Gastrocnemius medialis (tissue), 4 donors: ENCODE data around the gene RIOK2. TPM values are rescaled to one million over a fixed set of nuclear protein-coding genes. Genes with fewer than 3 reads are reported as not detected.

ENCODE experiments used
- ATAC-seq, 2 donors: fragments of 150-250 bp; one replicate each; pipeline ENCODE4 v1.9.1; 2016
- DNase-seq, 2 donors: peaks; one replicate each; pipeline ENCODE4 v3.0.0-alpha.2; 2019
- H3K27ac ChIP-seq, 4 donors: fragments of 200-600 bp; sonication (generic); 1 replicate in 1 of 4; 2 replicates in 3 of 4; pipeline ENCODE4 v1.5.1; 2016 to 2018; ENCODE audit warnings: mild to moderate bottlenecking in 2 of 4, moderate library complexity in 1 of 4
- H3K27me3 ChIP-seq, 3 donors: fragments of 200-600 bp; sonication (generic) in 2 of 3; 1 replicate in 1 of 3; 2 replicates in 2 of 3; pipeline versions ENCODE4 v1.5.1 to v1.6.0; 2016 to 2019; ENCODE audit warnings: mild to moderate bottlenecking in 1 of 3, moderate library complexity in 1 of 3
- H3K36me3 ChIP-seq, 2 donors: fragments of 200-600 bp; sonication (generic) in 1 of 2; one replicate each; pipeline ENCODE4 v1.5.1; 2017 to 2018
- H3K4me1 ChIP-seq, 2 donors: fragments of 200-600 bp; sonication (generic) in 1 of 2; one replicate each; pipeline ENCODE4 v1.5.1; 2016 to 2017; ENCODE audit warnings: mild to moderate bottlenecking in 2 of 2
- H3K4me3 ChIP-seq, 4 donors: fragments of 200-600 bp; sonication (generic) in 3 of 4; 1 replicate in 1 of 4; 2 replicates in 3 of 4; pipeline ENCODE4 v1.5.1; 2016 to 2019; ENCODE audit warnings: mild to moderate bottlenecking in 2 of 4
- H3K9me3 ChIP-seq, 3 donors: fragments of 200-600 bp; sonication (generic) in 2 of 3; 1 replicate in 1 of 3; 2 replicates in 2 of 3; pipeline ENCODE4 v1.5.1; 2016 to 2019
- POLR2A ChIP-seq, 2 donors: fragments of 450-650 bp; IDR thresholded peaks; one replicate each; pipeline ENCODE4 v1.6.1; 2017; ENCODE audit warnings: antibody characterized with exemption in 2 of 2, mild to moderate bottlenecking in 2 of 2, moderate library complexity in 2 of 2
- in situ Hi-C, 4 donors: fragments of 200-750 bp; cut with MboI; loops; one replicate each; pipeline versions ENCODE4 v1.15.0 to v1.8.0; 2017; ENCODE audit warnings: low sequenced_read_pairs in 4 of 4
- intact Hi-C: fragments of 100-400 bp; cut with DNase I; formaldehyde crosslinking; loops from one replicate; pipeline ENCODE4 v1.15.1; 2023; ENCODE audit warnings: low total_unique reads
- total RNA-seq, 4 donors: library from RNA; depleted of rRNA; stranded (reverse); fragments of >200 nt; gene quantifications; one replicate each; pipeline versions ENCODE4 v1.1.0 to v1.2.3, GENCODE V29; 2016
- TF ChIP-seq, protein P1 (sequence below), 5 experiments: fragments of 450-650 bp in 3 of 5; fragments of 200-600 bp in 2 of 5; sonication (generic) in 2 of 5; IDR thresholded peaks in 4 of 5; conservative IDR thresholded peaks in 1 of 5; 1 replicate in 4 of 5; 2 replicates in 1 of 5; pipeline ENCODE4 v1.5.1; 2016 to 2019; ENCODE audit warnings: antibody characterized with exemption in 5 of 5, mild to moderate bottlenecking in 3 of 5, moderate library complexity in 3 of 5

The RIOK2 gene
- total RNA-seq, 4 donors from 2014 or later = 9.8 to 34.4 (median 17.3) TPM

GRCh38 chr5:97167435-97167834 is 15.6 kb downstream of the RIOK2 start:
- DNase-seq = no peak
- Histone ChIP-seq H3K27ac (peak overlapping the region in 1 of 4 donors; percentile 3), H3K4me1 (no peaks in the 10 kb centered on the region), H3K4me3 (no peak overlapping the region), H3K27me3 (no peaks in the 10 kb centered on the region), H3K9me3 (no peaks in the 10 kb centered on the region), H3K36me3 (peaks cover 7 to 75% of the 10 kb centered on the region in 2 donors)
- intact Hi-C loops = loop anchor here (10.0 kb wide), 1 partner anchor 823 kb away; no protein-coding TSS in a partner anchor
- TF ChIP-seq, protein P1, sequence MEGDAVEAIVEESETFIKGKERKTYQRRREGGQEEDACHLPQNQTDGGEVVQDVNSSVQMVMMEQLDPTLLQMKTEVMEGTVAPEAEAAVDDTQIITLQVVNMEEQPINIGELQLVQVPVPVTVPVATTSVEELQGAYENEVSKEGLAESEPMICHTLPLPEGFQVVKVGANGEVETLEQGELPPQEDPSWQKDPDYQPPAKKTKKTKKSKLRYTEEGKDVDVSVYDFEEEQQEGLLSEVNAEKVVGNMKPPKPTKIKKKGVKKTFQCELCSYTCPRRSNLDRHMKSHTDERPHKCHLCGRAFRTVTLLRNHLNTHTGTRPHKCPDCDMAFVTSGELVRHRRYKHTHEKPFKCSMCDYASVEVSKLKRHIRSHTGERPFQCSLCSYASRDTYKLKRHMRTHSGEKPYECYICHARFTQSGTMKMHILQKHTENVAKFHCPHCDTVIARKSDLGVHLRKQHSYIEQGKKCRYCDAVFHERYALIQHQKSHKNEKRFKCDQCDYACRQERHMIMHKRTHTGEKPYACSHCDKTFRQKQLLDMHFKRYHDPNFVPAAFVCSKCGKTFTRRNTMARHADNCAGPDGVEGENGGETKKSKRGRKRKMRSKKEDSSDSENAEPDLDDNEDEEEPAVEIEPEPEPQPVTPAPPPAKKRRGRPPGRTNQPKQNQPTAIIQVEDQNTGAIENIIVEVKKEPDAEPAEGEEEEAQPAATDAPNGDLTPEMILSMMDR (IDR thresholded peaks at IDR 0.05 in 4 of 5, conservative IDR thresholded peaks at IDR 0.05 in 1 of 5) = no peak
- no peak for TF ChIP-seq POLR2A (IDR thresholded peaks at IDR 0.05)
- in situ Hi-C loops = loop anchor here (10.0 to 25.0 kb wide), 9 partner anchors 163 to 555 kb away; partner anchors contain the start of gene ERAP2 (in 1 of the 4)
- ATAC-seq = no peak

GRCh38 chr5:97165726-97166125 is 17.3 kb downstream of the RIOK2 start:
- in situ Hi-C loops = loop anchor here (10.0 to 25.0 kb wide), 9 partner anchors 161 to 553 kb away; partner anchors contain the start of gene ERAP2 (in 1 of the 4)
- Histone ChIP-seq H3K27me3 (no peaks in the 10 kb centered on the region), H3K9me3 (no peaks in the 10 kb centered on the region), H3K4me1 (no peaks in the 10 kb centered on the region), H3K4me3 (no peak overlapping the region), H3K27ac (no peak overlapping the region), H3K36me3 (peaks cover 4 to 68% of the 10 kb centered on the region in 2 donors)
- TF ChIP-seq, protein P1 (IDR thresholded peaks at IDR 0.05 in 4 of 5, conservative IDR thresholded peaks at IDR 0.05 in 1 of 5) = no peak
- TF ChIP-seq POLR2A (IDR thresholded peaks at IDR 0.05) = no peak
- intact Hi-C loops = loop anchor here (10.0 kb wide), 1 partner anchor 821 kb away; no protein-coding TSS in a partner anchor
- ATAC-seq (no peak), DNase-seq (no peak)

DNA sequence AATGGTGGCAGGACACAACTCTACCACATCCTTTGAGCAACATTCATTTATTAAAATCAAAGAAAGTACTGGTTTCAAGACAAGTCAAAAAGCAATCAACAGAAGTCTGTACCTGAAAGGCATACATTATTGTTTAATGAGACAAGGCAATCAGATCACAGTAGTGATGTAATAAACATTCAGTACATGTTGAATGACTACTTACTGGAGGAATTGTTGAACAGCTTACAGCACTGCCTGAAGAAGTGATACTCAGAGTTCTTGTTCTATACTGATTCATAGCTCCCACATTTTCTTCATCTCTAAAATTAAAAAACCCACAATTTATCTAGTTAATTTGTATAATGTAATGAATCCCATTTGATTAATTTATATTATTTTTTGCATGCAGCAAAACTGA is 18.2 kb downstream of the RIOK2 start:
- Histone ChIP-seq H3K9me3 (no peaks in the 10 kb centered on the region), H3K27ac (no peak overlapping the region), H3K4me1 (no peaks in the 10 kb centered on the region), H3K4me3 (no peak overlapping the region), H3K36me3 (peaks cover 0 to 77% of the 10 kb centered on the region in 2 donors), H3K27me3 (no peaks in the 10 kb centered on the region)
- TF ChIP-seq, protein P1 (IDR thresholded peaks at IDR 0.05 in 4 of 5, conservative IDR thresholded peaks at IDR 0.05 in 1 of 5) = no peak
- no peak for TF ChIP-seq POLR2A (IDR thresholded peaks at IDR 0.05)
- no peak for ATAC-seq
- in situ Hi-C loops (loop anchor here (5.0 to 25.0 kb wide), 10 partner anchors 160 to 553 kb away; partner anchors contain the start of gene ERAP2 (in 1 of the 4)), intact Hi-C loops (loop anchor here (5.0 to 10.0 kb wide), 6 partner anchors 123 to 820 kb away; no protein-coding TSS in a partner anchor)
- DNase-seq = no peak

- ATAC-seq (no peak), DNase-seq (no peak)
- H3K9me3 ChIP-seq = no peaks in the 10 kb centered on the region
- TF ChIP-seq, protein P1 (IDR thresholded peaks at IDR 0.05 in 4 of 5, conservative IDR thresholded peaks at IDR 0.05 in 1 of 5) = no peak
- in situ Hi-C loops (loop anchor here (5.0 to 25.0 kb wide), 10 partner anchors 159 to 552 kb away; partner anchors contain the start of gene ERAP2 (in 1 of the 4)), intact Hi-C loops (loop anchor here (2.0 to 10.0 kb wide), 7 partner anchors 122 to 819 kb away; no protein-coding TSS in a partner anchor)
- H3K4me1 ChIP-seq = no peaks in the 10 kb centered on the region
- no peaks in the 10 kb centered on the region for H3K27me3 ChIP-seq
- H3K36me3 ChIP-seq = peaks cover 0 to 73% of the 10 kb centered on the region in 2 donors
- H3K27ac ChIP-seq = no peak overlapping the region
- H3K4me3 ChIP-seq = no peak overlapping the region
These were observed 19.2 kb downstream of the RIOK2 start for GRCh38 chr5:97163790-97164285.
